ENCODE results near the gene APOC1. TPM values are rescaled to one million over a fixed set of nuclear protein-coding genes. Genes with fewer than 3 reads are reported as not detected.
"Not testable (repeated sequence)": the region's sequence is repeated elsewhere in the genome, so short reads cannot be mapped to it uniquely, and the experiment has no call there.

Gene APOC1
- total RNA-seq, 4 donors from 2014 or later = 3.9 to 107 (median 14.2) TPM; not detected in 1

DNA sequence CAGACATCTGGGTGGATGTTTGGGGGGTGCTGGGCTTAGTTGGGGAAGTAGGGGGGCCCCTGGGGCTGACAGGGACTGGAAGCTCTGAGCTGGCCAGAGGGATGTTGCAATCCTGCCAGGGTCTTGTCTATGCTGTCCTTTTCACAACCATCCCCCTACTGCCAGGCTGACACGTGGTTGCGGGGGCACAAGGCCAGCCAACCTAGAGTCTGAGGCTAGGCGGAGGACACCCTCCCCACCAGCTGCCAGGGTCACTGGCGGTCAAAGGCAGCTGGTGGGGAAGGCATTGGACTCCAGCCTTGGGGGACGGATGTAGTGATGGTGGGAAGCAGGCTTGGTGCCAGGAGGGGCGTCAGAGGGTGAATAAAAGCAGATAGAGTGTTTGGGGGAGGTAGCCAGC is 1.6 kb upstream of the APOC1 start:
- Histone ChIP-seq H3K27me3 (no peaks in the 10 kb centered on the region), H3K27ac (no peak overlapping the region), H3K4me3 (no peak overlapping the region), H3K9me3 (no peaks in the 10 kb centered on the region), H3K4me1 (peaks cover 0 to 18% (median 0%) of the 10 kb centered on the region in 4 donors), H3K36me3 (no peaks in the 10 kb centered on the region)
- DNase-seq = no peak
- TF ChIP-seq, protein P1, sequence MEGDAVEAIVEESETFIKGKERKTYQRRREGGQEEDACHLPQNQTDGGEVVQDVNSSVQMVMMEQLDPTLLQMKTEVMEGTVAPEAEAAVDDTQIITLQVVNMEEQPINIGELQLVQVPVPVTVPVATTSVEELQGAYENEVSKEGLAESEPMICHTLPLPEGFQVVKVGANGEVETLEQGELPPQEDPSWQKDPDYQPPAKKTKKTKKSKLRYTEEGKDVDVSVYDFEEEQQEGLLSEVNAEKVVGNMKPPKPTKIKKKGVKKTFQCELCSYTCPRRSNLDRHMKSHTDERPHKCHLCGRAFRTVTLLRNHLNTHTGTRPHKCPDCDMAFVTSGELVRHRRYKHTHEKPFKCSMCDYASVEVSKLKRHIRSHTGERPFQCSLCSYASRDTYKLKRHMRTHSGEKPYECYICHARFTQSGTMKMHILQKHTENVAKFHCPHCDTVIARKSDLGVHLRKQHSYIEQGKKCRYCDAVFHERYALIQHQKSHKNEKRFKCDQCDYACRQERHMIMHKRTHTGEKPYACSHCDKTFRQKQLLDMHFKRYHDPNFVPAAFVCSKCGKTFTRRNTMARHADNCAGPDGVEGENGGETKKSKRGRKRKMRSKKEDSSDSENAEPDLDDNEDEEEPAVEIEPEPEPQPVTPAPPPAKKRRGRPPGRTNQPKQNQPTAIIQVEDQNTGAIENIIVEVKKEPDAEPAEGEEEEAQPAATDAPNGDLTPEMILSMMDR (IDR thresholded peaks at IDR 0.05) = no peak
- TF ChIP-seq POLR2A (IDR thresholded peaks at IDR 0.05) = no peak

DNA sequence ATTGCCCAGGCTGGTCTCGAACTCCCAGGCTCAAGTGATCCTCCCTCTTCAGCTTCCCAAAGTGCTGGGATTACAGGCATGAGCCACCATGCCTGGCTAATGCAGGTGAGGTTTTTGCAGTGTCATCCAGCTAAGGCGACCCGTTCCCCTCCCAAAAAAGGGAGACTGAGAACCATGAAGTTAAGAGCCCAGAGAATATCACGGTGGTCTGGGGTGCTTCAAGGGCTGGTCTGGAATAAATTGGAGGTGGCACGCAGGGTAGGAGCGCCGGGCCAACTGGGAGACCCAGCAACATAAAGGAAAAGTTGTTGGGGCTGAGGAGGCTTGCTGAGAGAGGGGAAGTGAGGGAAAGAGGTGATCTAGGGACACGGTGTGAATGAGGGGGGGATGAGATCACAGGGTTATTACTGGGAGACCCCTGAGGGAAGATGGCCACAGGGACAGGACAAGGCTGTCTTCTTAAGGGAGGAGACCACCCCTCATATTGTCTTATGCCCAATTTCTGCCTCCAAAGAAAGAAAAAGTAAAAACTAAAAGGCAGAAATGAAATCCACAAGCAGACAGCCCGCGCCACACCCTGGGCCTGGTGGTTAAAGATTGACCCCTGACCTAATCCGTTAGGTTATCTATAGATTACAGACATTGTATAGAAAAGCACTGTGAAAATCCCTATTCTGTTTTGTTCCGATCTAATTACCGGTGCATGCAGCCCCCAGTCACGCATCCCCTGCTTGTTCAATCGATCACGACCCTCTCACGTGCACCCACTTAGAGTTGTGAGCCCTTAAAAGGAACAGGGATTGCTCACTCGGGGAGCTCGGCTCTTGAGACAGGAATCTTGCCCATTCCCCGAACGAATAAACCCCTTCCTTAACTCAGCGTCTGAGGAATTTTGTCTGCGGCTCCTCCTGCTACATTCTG is 636 bp upstream of the APOC1 start:
- peak overlapping the region in 2 of 4 donors; percentile 54 to 61 for H3K4me3 ChIP-seq
- H3K4me1 ChIP-seq = peaks cover 0 to 18% (median 0%) of the 10 kb centered on the region in 4 donors
- not testable (repeated sequence) for H3K36me3 ChIP-seq, H3K9me3 ChIP-seq, H3K27me3 ChIP-seq, DNase-seq
- H3K27ac ChIP-seq = peak overlapping the region; percentile 45 to 59 (median 54)

DNA sequence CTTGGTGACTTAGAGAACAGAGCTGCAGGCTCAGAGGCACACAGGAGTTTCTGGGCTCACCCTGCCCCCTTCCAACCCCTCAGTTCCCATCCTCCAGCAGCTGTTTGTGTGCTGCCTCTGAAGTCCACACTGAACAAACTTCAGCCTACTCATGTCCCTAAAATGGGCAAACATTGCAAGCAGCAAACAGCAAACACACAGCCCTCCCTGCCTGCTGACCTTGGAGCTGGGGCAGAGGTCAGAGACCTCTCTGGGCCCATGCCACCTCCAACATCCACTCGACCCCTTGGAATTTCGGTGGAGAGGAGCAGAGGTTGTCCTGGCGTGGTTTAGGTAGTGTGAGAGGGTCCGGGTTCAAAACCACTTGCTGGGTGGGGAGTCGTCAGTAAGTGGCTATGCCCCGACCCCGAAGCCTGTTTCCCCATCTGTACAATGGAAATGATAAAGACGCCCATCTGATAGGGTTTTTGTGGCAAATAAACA is 9.9 kb downstream of the APOC1 start:
- Histone ChIP-seq H3K27me3 (no peaks in the 10 kb centered on the region), H3K4me1 (peaks cover 0 to 14% (median 2%) of the 10 kb centered on the region in 4 donors), H3K36me3 (no peaks in the 10 kb centered on the region), H3K9me3 (no peaks in the 10 kb centered on the region), H3K27ac (peak overlapping the region in 3 of 4 donors; percentile 1 to 69 (median 65)), H3K4me3 (no peak overlapping the region)
- no peak for DNase-seq
- TF ChIP-seq, protein P1 (IDR thresholded peaks at IDR 0.05) = no peak
- TF ChIP-seq POLR2A (IDR thresholded peaks at IDR 0.05) = no peak

DNA sequence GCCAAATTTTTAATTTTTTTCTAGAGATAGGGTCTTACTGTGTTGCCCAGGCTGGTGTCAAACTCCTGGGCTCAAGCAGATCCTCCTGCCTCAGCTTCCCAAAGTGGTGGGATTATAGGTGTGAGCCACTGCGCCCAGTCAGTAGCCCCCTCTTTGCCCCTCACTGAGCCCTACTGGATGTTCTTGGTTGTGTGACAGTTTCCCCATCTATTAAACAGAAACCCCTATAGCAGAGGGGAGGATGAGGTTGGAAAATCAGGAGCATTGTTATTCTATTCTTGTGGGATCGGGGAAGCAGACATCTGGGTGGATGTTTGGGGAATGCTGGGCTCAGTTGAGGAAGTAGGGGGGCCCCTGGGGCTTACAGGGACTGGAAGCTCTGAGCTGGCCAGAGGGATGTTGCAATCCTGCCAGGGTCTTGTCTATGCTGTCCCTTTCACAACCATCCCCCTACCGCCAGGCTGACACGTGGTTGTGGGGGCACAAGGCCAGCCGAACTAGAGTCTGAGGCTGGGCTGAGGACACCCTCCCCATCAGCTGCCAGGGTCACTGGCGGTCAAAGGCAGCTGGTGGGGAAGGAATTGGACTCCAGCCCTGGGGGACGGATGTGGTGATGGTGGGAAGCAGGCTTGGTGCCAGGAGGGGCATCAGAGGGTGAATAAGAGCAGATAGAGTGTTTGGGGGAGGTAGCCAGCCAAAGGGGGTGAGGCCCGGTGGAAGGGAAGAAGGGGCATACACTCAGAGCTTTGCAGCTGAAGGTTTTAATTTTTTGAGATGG is 10.9 kb downstream of the APOC1 start:
- no peaks in the 10 kb centered on the region for H3K27me3 ChIP-seq
- H3K27ac ChIP-seq = peak overlapping the region; percentile 25 to 69 (median 57)
- no peaks in the 10 kb centered on the region for H3K36me3 ChIP-seq
- no peak overlapping the region for H3K4me3 ChIP-seq
- peak in 2 of 3 donors; percentile 47 to 87 for DNase-seq
- no peaks in the 10 kb centered on the region for H3K9me3 ChIP-seq
- H3K4me1 ChIP-seq = peaks cover 0 to 14% (median 2%) of the 10 kb centered on the region in 4 donors
- TF ChIP-seq, protein P1 (IDR thresholded peaks at IDR 0.05) = no peak
- TF ChIP-seq POLR2A (IDR thresholded peaks at IDR 0.05) = no peak

DNA sequence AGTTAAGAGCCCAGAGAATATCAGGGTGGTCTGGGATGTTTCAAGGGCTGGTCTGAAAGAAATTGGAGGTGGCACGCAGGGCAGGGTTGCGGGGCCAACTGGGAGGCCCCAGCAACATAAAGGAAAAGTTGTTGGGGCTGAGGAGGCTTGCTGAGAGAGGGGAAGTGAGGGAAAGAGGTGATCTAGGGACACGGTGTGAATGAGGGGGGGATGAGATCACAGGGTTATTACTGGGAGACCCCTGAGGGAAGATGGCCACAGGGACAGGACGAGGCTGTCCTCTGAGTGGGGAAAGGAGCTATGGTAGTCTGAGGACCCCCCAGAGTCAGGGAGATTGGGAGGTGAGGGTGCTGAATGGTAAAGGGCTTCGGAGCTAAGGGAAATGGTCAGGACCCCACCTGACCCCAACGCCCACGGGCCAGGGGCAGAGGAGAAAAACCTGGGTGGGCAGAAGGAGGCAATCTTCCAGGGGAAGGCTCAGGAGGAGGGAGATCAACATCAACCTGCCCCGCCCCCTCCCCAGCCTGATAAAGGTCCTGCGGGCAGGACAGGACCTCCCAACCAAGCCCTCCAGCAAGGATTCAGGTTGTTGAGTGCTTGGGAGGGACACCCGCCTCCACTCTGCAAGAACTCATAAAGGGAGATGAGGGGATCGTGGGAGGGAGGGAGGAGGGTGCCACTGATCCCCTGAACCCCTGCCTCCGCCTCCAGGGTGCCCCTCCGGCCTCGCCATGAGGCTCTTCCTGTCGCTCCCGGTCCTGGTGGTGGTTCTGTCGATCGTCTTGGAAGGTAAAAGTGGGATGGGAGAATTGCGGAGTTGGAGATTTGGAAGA is 12.1 kb downstream of the APOC1 start:
- H3K4me3 ChIP-seq = peak overlapping the region in 2 of 4 donors; percentile 28 to 29
- H3K36me3 ChIP-seq, H3K27me3 ChIP-seq, DNase-seq, H3K9me3 ChIP-seq: not testable (repeated sequence)
- H3K4me1 ChIP-seq = peaks cover 0 to 14% (median 2%) of the 10 kb centered on the region in 4 donors
- H3K27ac ChIP-seq = peak overlapping the region in 2 of 4 donors; percentile 49 to 70

DNA sequence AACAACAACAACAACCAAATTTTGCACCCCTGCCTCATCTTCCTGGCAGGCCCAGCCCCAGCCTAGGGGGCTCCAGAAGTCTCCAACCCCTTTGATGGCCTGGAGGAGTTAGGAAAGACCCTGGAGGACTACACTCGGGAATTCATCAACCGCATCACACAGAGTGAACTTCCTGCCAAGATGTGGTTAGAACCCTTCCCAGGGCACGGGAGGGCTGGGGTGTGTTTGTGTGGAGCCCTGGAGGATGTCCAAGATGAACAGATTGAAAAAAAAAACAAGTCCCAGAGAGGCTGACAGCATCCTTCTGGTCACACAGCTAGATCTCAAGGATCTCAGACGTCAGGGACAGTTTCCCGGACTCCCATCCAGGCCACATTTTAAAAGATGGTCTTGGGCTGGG is 13.3 kb downstream of the APOC1 start:
- H3K27me3 ChIP-seq = no peaks in the 10 kb centered on the region
- peak overlapping the region in 3 of 4 donors; percentile 49 to 70 (median 66) for H3K27ac ChIP-seq
- no peaks in the 10 kb centered on the region for H3K36me3 ChIP-seq
- TF ChIP-seq, protein P1 (IDR thresholded peaks at IDR 0.05) = no peak
- no peak for TF ChIP-seq POLR2A (IDR thresholded peaks at IDR 0.05)
- H3K4me3 ChIP-seq = no peak overlapping the region
- DNase-seq = no peak
- H3K4me1 ChIP-seq = peaks cover 0 to 14% (median 2%) of the 10 kb centered on the region in 4 donors
- no peaks in the 10 kb centered on the region for H3K9me3 ChIP-seq
